ENCODE results near the gene TTR.

GRCh38 chr18:31619291-31619690 lies 27.6 kb downstream of the TTR start:
- TF ChIP-seq CTCF (IDR thresholded peaks at IDR 0.05; ENCODE audit: insufficient read depth, low read length) = no peak
- TF ChIP-seq POLR2AphosphoS5 (IDR thresholded peaks at IDR 0.05; ENCODE audit: low read depth) = no peak

All from HL-60 (cell line).